Cortex of kidney (tissue), 1 donor: ENCODE results near the gene IL17RC.
"Not testable (repeated sequence)": the region's sequence is repeated elsewhere in the genome, so short reads cannot be mapped to it uniquely, and the experiment has no call there.

Source experiments
- DNase-seq: peaks from one replicate; lab custom pipeline; 2025; lab: John Stamatoyannopoulos, UW

Gene IL17RC

DNA sequence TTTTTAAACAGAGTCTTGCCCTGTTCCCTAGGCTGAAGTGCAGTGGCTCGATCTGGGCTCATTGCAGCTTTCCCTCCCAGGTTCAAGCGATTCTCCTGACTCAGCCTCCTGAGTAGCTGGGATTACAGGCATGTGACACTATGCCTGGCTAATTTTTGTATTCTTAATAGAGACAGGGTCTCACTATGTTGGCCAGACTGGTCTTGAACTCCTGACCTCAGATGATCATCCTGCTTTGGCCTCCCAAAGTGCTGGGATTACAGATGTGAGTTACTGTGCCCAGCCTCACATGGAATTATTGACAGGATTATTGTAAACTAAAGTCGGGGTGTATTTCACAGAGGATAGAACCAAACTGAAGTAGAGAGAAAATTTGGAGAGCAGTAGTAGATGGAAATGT, 21.2 kb upstream of the IL17RC start:
- not testable (repeated sequence) for DNase-seq

DNA sequence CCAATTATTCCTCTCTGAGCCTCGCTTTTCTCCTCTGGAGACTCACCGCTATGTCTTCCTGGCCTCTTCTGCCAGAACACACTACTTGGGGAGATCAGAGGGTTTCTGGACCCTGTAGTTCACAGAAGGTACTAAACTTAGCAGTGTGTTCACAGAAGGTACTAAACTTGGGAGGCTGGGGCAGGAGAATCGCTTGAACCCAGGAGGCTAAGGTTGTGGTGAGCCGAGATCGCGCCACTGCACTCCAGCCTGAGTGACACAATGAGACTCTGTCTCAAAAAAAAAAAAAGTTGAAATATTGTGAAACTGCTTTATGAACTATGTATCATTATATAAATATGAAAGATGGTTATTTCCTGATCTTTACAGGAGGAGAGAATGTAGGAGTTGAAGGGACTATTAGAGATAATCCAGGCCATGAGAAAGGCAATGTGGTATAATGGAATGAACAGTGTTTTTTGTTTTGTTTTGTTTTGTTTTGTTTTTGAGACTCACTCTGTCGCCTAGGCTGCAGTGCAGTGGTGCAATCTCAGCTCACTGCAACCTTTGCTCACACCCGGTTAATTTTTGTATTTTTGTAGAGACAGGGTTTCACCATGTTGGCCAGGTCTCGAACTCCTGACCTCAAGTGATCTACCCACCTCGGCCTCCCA, 20.0 kb upstream of the IL17RC start:
- not testable (repeated sequence) for DNase-seq

DNA sequence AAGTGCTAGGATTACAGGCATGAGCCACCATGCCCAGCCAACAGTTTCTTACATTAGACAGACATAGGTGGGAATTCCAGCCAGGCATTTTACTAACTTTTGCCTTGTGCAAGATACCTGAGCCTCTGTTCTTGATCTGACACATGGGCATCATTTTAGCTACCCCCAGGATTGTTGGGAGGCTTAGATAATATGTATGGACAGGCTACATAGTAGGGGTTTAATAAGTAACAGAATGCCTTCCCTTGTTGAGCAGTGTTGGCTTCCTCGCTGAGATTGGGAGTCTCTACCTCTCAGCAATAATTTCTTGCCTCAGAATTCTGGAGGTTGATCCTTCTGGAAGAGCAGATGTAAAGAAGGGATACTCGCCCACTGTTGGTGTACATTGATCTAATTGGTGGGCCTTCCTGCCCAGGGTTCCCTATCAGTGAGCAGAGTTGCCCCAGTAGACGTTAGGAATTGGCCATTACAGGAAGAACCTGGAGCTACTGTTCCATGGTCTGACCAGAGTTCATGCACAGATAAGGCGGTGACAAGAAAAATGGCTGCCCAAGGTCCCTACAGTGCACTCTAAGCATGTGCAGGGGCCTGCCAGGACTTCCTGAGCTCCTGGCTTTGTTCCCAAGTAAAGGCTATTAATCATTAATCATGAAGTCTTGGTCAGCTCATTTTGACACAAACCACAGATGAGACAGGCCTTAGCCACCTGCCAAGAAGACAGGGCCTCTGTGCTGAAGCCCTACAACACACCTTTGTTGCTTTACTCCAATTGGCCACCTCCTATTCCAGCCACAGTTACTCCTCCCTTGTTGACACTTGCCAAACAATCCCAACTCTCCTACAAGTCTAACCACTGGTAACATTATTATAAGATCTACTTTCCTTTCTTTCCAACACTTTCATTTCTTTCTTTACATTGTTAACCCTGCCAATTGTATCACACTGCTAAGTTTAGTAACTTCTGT, 19.2 kb upstream of the IL17RC start:
- no peak for DNase-seq

DNA sequence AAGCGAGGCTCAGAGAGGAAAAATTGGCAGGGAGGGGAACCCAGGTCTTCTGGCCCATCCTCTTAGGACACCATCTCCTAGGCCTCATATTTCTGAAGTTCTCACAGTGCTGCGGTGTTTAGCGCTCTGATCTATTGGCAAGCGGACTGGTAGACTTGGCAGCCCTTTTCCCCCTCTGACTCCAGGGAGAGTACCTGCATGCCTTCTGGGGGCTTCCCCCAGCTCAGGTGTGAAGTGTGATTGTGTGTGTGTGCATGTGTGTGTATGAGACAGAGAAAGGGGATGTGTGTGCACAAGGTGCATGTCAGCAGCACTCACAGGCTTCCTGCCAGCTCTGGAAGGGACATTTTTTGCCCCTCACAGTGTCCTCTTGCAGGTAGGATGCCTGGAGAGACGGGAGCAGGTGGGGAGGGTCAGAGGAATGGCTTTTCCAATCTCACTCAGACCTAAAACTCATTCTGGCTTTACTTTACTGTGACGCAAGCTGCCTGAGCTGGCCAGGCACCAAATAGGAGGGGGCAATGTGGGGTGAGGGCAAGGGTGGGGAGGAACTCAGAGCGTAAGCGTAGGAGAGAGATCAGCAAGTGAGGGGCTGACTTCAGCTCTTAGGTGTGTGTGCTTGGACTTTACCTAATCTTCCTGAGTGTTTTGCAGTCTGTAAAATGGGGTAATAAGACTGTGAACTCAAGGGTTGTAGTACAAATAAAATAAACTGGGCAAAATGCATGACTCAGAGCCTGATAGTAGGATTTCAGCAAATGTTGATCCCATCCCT, 18.2 kb upstream of the IL17RC start:
- DNase-seq, result no peak

DNA sequence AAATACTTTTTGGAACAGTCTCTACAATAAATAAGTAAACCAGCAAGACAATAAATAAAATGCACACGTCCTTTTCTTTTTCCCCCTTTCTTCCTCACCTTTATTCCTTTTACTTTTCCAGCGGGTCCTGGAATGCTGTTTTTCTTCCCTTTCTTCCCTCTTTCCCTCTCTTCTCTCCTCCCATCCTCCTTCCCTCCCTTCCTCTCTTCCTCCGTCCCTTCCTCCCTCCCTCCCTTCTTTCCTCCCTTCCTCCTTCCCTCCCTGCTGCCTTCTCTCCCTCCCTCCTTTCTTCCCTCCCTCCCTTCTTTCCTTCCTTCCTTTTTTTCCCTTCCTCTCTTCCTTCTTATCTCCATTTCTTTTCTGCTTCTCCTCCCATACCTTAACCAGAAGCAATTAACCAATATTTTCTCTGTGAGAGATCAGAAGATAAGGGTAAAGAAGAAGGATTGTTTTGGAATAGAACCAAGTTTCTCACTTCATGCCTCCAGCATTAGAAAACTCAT, 17.6 kb upstream of the IL17RC start:
- no peak for DNase-seq

DNA sequence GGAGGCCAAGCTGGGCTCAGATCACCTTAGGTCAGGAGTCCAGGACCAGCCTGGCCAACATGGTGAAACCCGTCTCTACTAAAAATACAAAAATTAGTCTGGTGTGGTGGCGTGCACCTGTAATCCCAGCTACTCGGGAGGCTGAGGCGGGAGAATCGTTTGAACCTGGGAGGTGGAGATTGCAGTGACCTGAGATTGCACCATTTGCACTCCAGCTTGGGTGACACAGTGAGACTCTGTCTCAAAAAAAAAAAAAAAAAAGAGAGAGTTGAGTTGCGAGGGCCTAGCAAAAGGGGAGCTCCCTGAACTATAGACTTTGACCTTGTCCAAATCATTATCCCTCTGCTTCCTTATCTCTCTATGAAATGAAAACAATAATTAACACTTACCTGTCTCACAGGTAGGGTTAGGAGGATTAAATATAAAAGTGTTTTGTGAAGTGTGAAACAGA, 15.9 kb upstream of the IL17RC start:
- not testable (repeated sequence) for DNase-seq

DNA sequence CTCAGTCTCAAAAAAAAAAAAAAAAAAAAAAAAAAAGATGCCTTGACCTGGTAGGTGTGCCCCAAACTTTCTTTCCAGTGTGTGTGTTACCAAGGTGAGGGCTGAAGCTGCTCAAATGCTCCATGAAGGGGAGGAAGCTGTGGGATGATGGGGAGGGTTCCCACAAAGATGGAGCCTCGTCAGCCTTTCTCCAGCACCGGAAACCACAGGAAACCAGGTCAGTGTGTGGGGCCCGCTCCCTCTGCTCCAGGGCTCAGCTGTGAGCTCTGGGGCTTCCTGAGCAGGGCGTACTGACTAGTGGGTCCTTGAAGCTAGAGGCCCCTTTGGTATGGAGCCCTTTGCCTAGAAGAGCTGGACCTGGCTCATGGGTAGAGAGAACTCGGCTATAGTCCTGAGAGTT, 14.9 kb upstream of the IL17RC start:
- no peak for DNase-seq

DNA sequence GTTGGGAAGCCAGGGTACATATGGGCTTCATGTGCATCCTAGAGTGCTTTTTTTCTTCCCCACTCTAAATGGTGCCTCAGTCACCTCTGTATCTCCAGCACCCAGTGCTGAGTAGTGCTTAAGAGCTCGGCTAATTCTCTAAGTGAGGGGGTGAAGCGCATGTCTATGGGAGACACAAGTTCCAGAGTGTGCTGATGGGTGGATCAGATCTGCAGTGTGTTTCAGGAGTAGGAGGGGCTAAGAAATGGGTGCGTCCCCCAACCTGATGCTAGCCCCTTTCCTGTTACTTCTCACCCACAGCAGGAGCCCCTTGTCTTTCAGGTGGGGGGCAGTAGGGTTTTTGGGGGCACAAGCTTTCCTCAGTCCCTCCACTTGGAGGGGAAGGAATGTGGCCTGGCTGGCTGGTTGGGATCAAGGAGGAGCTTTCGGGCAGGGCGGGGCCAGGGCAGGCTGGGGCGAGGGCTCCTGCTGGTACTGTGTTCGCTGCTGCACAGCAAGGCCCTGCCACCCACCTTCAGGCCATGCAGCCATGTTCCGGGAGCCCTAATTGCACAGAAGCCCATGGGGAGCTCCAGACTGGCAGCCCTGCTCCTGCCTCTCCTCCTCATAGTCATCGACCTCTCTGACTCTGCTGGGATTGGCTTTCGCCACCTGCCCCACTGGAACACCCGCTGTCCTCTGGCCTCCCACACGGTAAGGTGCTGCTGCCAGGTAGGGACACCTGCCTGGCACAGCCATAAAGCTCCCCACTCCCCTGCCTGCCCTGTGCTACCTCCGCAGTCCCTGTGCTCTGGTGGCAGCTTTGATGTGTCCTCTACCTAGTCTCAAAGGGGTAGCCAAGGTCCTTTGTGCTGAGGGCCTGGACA, 14.3 kb upstream of the IL17RC start, which contains the start of gene IL17RE:
Gene IL17RE (plus strand): TSS at position 477 of the 866 bp plus-strand sequence. CDS start 85 bp downstream, at position 562.
- no peak for DNase-seq

DNA sequence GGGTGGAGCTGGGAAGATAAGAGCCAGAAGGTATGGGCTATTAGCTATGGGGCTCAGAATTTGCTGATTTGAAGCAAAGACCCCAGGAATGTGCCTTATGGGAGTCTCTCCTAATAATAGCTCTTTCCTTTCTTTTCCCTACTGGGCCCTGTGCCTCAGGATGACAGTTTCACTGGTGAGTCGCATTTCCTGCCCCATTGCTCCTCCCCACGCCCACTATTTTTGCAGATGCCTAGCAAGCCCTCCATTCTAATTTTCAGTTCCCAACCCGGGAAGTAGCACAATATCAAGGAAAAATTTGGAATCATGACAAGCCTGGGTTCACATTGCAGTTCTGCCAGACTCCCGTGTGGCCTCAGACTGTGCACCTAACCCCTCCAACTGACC, 13.7 kb upstream of the IL17RC start:
- no peak for DNase-seq

DNA sequence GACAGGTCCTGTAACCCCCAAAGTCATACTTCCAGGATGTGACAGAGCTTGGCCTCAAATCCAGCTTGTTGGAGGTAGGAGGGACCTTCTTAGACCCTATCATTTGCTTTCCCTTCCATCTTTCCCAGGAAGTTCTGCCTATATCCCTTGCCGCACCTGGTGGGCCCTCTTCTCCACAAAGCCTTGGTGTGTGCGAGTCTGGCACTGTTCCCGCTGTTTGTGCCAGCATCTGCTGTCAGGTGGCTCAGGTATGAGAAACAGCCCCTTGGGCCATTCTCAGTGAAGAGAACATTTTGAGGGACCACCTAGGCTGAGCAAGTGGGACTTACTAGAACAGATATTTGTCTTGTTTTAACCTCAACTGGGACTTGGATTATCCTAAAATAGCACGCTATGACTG, 13.0 kb upstream of the IL17RC start:
- DNase-seq, result no peak

DNA sequence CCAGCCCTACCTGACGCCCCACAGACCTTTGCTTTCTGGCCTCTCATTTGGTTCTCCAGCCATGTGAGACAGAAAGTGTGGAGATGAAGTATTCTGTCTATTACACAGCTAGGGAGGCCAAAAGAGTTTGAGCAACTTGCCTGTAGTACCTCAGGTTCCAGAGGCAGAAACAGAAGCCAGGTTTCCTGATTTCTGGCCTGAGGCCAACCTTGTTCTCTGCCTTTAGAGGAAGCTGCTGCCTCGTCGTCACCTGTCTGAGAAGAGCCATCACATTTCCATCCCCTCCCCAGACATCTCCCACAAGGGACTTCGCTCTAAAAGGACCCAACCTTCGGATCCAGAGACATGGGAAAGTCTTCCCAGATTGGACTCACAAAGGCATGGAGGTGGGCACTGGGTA, 10.4 kb upstream of the IL17RC start:
- no peak for DNase-seq

DNA sequence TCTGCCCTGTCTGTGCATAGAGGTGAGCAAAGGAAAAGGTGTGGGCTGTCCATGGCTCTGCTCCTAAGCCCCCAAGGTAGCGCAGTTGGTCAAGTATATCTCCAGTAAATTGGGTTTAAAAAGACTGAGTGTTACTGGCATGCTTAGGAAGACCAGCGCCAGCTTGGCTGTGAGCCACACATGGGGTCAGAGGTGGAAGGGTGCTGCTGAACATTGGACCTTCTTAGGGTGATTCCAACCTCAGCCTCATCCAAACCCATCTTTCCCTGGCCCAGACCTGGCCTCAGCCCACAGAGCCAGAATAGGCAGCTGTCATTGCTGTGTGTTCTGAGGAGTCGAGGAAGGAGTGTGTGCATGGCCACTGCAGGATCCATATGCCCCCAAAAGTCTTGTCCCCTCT, 8.6 kb upstream of the IL17RC start:
- no peak for DNase-seq

DNA sequence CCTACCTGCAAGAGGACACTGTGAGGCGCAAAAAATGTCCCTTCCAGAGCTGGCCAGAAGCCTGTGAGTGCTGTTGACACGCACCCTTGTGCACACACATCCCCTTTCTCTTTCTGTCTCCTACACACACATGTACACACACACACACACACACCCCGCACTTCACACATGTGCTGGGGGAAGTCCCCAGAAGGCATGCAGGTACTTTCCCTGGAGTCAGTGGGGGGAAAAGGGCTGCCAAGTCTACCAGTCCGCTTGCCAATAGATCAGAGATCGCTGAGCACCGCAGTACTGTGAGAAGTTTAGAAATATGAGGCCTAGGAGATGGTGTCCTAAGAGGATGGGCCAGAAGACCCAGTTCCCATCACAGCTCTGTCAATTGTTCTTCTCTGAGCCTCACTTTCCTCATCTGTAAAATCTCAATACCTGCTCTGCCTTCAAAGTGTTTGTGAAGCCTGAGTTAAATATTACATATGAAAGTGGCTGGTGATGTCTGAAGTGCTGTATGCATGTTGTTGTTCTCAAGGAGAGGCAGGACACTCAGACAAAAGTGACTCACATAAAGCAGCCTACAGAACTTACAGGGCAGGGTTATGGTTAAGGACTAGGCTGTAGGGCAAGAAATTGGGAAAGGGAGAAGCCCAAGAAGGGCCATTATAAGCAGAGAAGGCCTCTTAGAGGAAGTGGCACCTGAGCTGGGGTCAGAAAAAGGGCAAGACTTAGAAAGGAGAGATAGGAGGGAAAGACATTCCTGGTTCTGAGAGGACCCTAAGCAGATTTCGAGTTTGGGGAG, 7.5 kb upstream of the IL17RC start:
- no peak for DNase-seq

DNA sequence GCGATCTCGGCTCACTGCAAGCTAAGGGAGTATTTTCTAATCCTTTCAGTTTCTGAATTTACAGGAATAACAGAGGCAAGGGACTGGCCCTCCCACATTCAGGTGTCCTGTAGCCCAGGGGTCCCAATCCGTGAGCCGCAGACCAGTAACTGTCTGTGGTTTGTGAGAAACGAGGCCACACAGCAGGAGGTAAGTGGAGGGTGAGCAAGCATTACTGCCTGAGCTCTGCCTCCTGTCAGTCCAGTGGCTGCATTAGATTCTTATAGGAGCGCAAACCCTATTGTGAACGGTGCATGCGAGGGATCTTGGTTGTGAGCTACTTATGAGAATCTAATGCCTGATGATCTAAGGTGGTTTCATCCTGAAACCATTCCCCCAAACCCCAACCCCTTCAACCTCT, 5.0 kb upstream of the IL17RC start:
- no peak for DNase-seq

DNA sequence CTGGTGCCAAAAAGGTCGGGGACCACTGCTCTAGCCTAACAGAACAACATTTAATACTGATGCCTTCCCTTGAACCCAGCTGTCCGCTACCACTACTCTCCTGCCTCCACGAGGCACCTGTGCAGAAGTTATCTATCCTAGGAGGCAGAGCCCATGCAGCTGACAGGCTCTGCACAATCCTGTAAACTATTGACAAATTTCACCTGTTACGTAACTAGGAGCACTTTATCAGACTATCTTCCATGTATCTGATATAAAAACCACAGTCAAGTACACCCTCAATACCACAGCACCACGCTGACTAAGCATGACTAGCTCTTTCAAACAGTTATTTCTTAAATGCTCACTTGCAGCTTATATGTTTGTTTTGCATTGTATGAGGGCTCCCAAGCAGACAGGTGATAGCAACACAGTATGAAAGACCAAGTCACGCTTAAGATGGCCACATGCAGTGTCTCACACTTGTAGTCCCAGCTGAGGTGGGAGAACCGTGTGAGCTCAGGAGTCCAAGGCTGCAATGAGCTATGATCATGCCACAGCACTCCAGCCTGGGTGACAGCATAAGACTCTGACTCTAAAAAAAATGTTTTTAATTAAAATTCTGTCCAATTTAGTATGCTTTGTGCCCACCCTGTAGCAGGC, 4.5 kb upstream of the IL17RC start:
- no peak for DNase-seq

DNA sequence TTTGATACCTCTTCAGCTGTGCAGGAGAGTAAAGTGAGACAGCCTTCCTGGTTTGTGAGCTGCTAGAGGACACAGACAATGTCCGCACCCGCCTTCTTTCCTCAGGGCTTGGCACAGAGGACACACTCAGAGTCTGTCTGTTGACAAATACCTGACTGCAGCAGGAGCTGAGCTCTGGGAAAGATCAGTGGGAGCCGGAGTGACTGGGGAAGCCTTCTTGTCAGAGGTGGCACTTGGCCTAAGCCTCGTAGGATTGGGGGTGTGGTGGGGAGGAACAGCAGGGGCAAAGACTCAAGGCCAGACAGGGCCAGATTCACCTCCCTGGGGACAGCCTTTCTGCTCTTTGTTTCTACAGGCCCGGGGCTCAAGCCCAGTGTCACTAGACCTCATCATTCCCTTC, 3.3 kb upstream of the IL17RC start:
- no peak for DNase-seq

DNA sequence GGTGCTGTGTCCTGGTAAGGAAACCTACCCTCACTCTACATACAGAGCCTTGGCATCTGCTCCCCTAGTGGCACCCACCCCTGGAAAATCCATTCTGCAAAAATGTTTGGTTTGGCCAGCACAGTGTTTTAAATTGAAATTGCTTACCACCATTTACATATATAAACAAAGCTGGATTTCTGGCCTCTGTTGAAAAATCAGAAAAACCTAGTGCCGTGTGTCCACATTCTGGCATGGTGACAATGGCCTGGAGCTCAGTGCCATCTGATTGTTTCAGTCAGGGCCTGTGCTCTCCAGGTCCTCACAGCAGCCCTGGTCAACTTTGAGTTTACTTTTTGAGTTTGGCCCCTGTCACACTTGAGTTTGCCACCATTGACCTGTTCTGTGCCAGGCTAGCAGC, 2.9 kb upstream of the IL17RC start:
- DNase-seq, result no peak

DNA sequence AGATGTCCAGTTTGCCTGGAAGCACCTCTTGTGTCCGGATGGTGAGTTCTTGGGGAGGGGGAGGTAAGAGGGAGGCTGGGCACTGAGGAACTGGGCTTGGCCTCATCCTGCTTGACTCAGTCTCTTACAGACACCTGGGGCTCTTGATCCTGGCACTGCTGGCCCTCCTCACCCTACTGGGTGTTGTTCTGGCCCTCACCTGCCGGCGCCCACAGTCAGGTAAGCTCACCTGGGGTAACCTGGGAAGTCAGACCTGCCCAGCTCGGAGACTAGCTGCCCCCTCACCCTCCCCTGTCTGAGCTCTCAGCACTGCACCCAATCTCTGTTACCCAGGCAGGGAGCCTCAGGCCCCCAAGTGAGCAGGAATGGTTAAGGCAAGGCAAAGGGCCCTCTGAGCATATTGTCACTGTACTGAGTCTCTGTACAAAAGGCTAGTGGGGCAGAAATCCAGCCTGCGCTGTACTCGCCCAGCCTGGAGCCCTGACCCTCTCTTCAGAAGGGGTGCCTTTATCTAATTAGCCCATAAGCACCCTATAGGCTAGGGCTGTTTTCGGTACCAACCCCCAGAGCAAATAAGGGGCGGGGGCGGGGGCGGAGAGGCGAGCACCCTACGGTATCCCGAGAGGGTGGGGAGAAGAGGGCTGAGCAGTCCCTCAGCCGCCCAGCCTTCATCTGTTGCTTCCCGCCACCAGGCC, 2.2 kb upstream of the IL17RC start:
- no peak for DNase-seq
